DOHH2 (cell line): ENCODE results near the gene DYRK1A.

ENCODE experiments used
- H3F3A ChIP-seq: fragments of 200-600 bp; sonication (generic), shearing (Covaris generic); 2 replicates; pipeline ENCODE4 v1.6.0; 2016; ENCODE audit warnings: antibody characterized with exemption, mild to moderate bottlenecking; ENCODE audit not compliant: control insufficient read depth, insufficient read depth
- H3K27ac ChIP-seq: fragments of 200-600 bp; sonication (generic); 2 replicates; pipeline ENCODE4 v1.5.1; 2014; ENCODE audit warnings: low read depth, mild to moderate bottlenecking, low read length, moderate library complexity
- H3K27me3 ChIP-seq: fragments of 200-600 bp; sonication (generic); 2 replicates; pipeline ENCODE4 v1.6.1; 2014; ENCODE audit warnings: mild to moderate bottlenecking, low read length, mixed read lengths; ENCODE audit not compliant: control insufficient read depth
- H3K36me3 ChIP-seq: fragments of 200-600 bp; sonication (generic); 2 replicates; pipeline ENCODE4 v1.6.1; 2014; ENCODE audit warnings: mild to moderate bottlenecking, low read length, moderate library complexity, mixed read lengths; ENCODE audit not compliant: control insufficient read depth
- H3K4me1 ChIP-seq: fragments of 200-600 bp; sonication (generic); 2 replicates; pipeline ENCODE4 v1.6.1; 2014; ENCODE audit warnings: mild to moderate bottlenecking, low read length, mixed read lengths; ENCODE audit not compliant: control insufficient read depth
- H3K4me2 ChIP-seq: fragments of 200-600 bp; sonication (generic); 2 replicates; pipeline ENCODE4 v1.6.0; 2014; ENCODE audit warnings: mild to moderate bottlenecking, low read length, moderate library complexity
- H3K4me3 ChIP-seq: fragments of 200-600 bp; sonication (generic); 2 replicates; pipeline ENCODE4 v1.5.1; 2014; ENCODE audit warnings: mild to moderate bottlenecking, low read length, mixed read lengths
- H3K79me2 ChIP-seq: fragments of 200-600 bp; sonication (generic); 2 replicates; pipeline ENCODE4 v1.6.1; 2014; ENCODE audit warnings: mild to moderate bottlenecking, low read length, mixed read lengths; ENCODE audit not compliant: control insufficient read depth
- H3K9me2 ChIP-seq: fragments of 200-600 bp; sonication (generic); replicated peaks from 2 replicates; pipeline ENCODE4 v1.6.1; 2014; ENCODE audit warnings: mild to moderate bottlenecking, low read length, mixed read lengths; ENCODE audit not compliant: control insufficient read depth
- H3K9me3 ChIP-seq: fragments of 200-600 bp; sonication (generic); 2 replicates; pipeline ENCODE4 v1.6.1; 2014; ENCODE audit warnings: antibody characterized with exemption, low read length, mixed read lengths; ENCODE audit not compliant: control insufficient read depth, insufficient read depth
- H4K20me1 ChIP-seq: fragments of 200-600 bp; sonication (generic); 2 replicates; pipeline ENCODE4 v1.6.0; 2014; ENCODE audit warnings: low read depth, mild to moderate bottlenecking, antibody characterized with exemption, low read length, moderate library complexity; ENCODE audit not compliant: control insufficient read depth, insufficient read depth
- EZH2phosphoT487 ChIP-seq: fragments of 200-600 bp; sonication (generic); IDR thresholded peaks from 2 replicates; pipeline ENCODE4 v1.6.1; 2017; ENCODE audit warnings: borderline replicate concordance, mild to moderate bottlenecking, antibody characterized with exemption, low read length, moderate library complexity, mixed read lengths
- TF ChIP-seq, protein P1 (sequence below): fragments of 200-600 bp; sonication (generic); IDR thresholded peaks from one replicate; pipeline ENCODE4 v1.5.1; 2014; ENCODE audit warnings: antibody characterized with exemption, mild to moderate bottlenecking, low read depth, low read length; ENCODE audit not compliant: poor library complexity, severe bottlenecking

DYRK1A gene

DNA sequence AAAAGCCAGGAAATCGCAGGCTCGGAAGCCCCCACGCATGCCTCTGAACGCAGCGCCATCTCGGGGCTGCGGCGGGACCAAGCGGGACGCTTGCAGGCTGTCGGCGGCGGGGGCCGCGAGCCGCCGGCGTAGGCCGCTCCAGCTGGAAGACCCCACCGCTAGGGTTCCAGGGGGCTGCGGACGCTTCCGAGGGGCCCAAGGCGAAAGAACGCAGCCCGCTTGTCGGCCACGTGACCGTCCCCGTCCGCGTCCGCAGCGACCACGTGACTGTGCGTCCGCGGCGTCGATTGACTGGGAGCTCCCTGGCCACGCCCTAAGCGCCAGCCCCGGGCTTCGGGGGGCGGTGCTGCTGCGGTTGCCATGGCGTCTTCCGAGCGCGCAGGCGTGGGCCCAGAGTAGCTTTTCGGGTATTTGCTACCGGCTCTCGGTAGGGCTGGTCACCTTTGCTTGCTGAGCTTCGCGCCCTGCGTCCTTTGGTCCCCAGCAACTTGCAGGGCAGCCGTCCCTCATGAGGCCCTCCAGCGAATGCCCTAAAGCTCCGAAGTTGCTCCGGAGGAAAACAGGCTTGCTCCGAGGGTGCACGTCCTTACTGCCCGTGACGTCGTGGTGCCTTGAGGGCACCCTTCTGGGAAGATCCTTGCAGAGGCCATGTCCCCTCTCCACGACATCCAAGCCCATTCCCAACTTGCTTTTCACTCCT lies 197.2 kb downstream of the DYRK1A start:
- peaks cover 18% of the 10 kb centered on the region for H3K27me3 ChIP-seq
- no peaks in the 10 kb centered on the region for H3K9me2 ChIP-seq
- peaks cover 18% of the 10 kb centered on the region for H3K4me1 ChIP-seq
- no peaks in the 10 kb centered on the region for H4K20me1 ChIP-seq
- H3K79me2 ChIP-seq, result peaks cover 2% of the 10 kb centered on the region; the same call in 1 of the 2 replicates
- no peak overlapping the region for H3K27ac ChIP-seq
- peaks cover 5% of the 10 kb centered on the region; the same call in 1 of the 2 replicates for H3K9me3 ChIP-seq
- peak overlapping the region; percentile 75 for H3K4me3 ChIP-seq
- no peaks in the 10 kb centered on the region for H3F3A ChIP-seq
- H3K36me3 ChIP-seq, result no peaks in the 10 kb centered on the region
- H3K4me2 ChIP-seq, result peak overlapping the region; percentile 92
- TF ChIP-seq, protein P1, sequence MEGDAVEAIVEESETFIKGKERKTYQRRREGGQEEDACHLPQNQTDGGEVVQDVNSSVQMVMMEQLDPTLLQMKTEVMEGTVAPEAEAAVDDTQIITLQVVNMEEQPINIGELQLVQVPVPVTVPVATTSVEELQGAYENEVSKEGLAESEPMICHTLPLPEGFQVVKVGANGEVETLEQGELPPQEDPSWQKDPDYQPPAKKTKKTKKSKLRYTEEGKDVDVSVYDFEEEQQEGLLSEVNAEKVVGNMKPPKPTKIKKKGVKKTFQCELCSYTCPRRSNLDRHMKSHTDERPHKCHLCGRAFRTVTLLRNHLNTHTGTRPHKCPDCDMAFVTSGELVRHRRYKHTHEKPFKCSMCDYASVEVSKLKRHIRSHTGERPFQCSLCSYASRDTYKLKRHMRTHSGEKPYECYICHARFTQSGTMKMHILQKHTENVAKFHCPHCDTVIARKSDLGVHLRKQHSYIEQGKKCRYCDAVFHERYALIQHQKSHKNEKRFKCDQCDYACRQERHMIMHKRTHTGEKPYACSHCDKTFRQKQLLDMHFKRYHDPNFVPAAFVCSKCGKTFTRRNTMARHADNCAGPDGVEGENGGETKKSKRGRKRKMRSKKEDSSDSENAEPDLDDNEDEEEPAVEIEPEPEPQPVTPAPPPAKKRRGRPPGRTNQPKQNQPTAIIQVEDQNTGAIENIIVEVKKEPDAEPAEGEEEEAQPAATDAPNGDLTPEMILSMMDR, result peak; percentile 30
- no peak for TF ChIP-seq EZH2phosphoT487

DNA sequence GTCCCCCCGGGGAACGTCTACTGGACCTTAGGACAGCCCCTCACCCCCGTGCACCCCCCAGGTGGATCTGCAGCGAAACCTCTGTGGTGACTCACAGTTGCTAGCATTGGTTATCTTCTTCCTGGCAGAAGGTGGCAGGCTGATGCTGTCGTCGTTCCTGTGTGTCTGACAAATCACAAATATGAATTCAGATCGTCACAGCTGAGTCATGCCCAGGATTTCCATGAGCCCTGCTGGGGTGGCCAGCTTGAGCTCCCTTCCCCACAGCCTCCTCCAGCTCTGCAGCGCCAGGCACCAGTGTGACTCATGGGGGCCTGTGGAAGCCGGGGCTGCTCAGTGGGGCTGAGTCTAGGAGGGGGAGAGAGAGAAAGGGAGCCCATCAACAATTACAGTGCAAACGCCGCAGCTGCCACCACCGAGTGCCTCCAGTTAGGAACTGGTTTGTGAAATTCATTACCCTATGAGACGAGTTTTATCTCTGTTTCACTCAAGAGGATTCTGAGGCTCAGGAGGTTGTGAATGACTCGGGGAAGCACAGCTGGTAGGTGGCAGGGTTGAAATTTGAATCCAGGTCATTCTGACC lies 197.9 kb downstream of the DYRK1A start:
- no peaks in the 10 kb centered on the region for H4K20me1 ChIP-seq
- H3K4me3 ChIP-seq, result peak overlapping the region; percentile 75
- H3K27me3 ChIP-seq, result peaks cover 24% of the 10 kb centered on the region
- no peak overlapping the region for H3K27ac ChIP-seq
- TF ChIP-seq EZH2phosphoT487, result no peak
- TF ChIP-seq, protein P1, result no peak
- no peaks in the 10 kb centered on the region for H3K9me2 ChIP-seq
- H3K4me1 ChIP-seq, result peaks cover 18% of the 10 kb centered on the region
- H3F3A ChIP-seq, result no peaks in the 10 kb centered on the region
- no peaks in the 10 kb centered on the region for H3K36me3 ChIP-seq
- peaks cover 5% of the 10 kb centered on the region; the same call in 1 of the 2 replicates for H3K9me3 ChIP-seq
- peaks cover 2% of the 10 kb centered on the region; the same call in 1 of the 2 replicates for H3K79me2 ChIP-seq
- peak overlapping the region; percentile 92 for H3K4me2 ChIP-seq

GRCh38 chr21:37564924-37565529 lies 198.5 kb downstream of the DYRK1A start:
- peaks cover 26% of the 10 kb centered on the region for H3K27me3 ChIP-seq
- TF ChIP-seq, protein P1, result no peak
- no peak for TF ChIP-seq EZH2phosphoT487
- H3F3A ChIP-seq, result no peaks in the 10 kb centered on the region
- H4K20me1 ChIP-seq, result no peaks in the 10 kb centered on the region
- no peak overlapping the region for H3K4me3 ChIP-seq
- H3K27ac ChIP-seq, result no peak overlapping the region
- H3K9me2 ChIP-seq, result no peaks in the 10 kb centered on the region
- peaks cover 18% of the 10 kb centered on the region for H3K4me1 ChIP-seq
- H3K79me2 ChIP-seq, result peaks cover 2% of the 10 kb centered on the region; the same call in 1 of the 2 replicates
- H3K9me3 ChIP-seq, result peaks cover 5% of the 10 kb centered on the region; the same call in 1 of the 2 replicates
- H3K4me2 ChIP-seq, result no peak overlapping the region; the same call in 1 of the 2 replicates
- H3K36me3 ChIP-seq, result no peaks in the 10 kb centered on the region
